ENCODE results near the gene TMEM191C. TPM values are rescaled to one million over a fixed set of nuclear protein-coding genes. Genes with fewer than 3 reads are reported as not detected.
"Not testable (repeated sequence)": the region's sequence is repeated elsewhere in the genome, so short reads cannot be mapped to it uniquely, and the experiment has no call there.

The TMEM191C gene
- total RNA-seq, 1 donor = 0.72 TPM

DNA sequence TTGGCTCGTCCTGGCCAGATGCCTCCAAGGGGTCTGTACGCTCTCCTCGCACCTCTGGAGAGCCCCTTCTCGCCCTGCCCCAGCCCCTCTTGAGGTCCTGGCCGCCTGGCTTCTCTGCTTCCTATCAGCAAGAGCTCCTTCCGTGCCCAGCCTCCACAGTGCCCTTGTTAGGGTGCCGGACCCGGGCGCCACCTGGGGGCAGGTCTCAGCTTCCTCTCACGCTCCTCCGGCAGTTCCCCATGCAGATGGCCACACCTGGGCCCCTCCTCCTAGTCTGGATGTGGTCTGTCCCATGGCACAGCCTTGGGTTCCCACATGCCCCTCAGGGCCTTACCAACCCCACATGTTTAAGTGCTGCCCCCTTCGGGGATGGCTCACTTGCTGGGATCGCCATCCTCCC is 6.5 kb downstream of the TMEM191C start:
- H2AFZ ChIP-seq (ENCODE audit: low read length); H3K4me2 ChIP-seq (ENCODE audit: insufficient read depth, low read length); H3K4me1 ChIP-seq (ENCODE audit: insufficient read depth, low read length); H4K20me1 ChIP-seq (ENCODE audit: insufficient read depth, low read length); H3K27ac ChIP-seq (ENCODE audit: low read depth, low read length); H3K36me3 ChIP-seq (ENCODE audit: insufficient read depth, low read length); H3K9me3 ChIP-seq (ENCODE audit: low read depth, low read length); H3K4me3 ChIP-seq (ENCODE audit: insufficient read depth, low read length); H3K79me2 ChIP-seq (ENCODE audit: insufficient read depth, low read length); DNase-seq (ENCODE audit: insufficient read length, low spot score, missing footprints); H3K27me3 ChIP-seq (ENCODE audit: insufficient read depth, low read length): not testable (repeated sequence)

DNA sequence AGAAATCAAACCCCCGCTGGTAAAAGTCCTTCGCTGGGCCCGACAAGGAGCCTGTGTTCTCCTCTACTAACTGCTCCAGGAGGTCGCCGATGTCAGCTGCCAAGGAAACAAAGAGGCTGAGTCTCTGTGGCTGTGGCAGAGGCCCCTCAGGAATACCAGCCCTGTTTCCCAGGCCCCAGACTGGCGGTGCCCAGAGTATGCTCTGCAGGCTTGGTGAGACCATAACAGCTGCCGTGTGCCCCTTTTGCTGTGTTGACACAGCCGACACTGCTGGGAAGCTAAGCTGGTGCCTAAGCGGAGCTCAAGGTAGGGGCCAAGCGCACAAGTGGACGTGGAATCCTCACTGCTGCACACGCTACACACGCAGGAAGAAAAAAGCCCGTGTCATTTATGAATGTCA is 16.9 kb downstream of the TMEM191C start:
- H2AFZ ChIP-seq (ENCODE audit: low read length); H3K79me2 ChIP-seq (ENCODE audit: insufficient read depth, low read length); H3K4me3 ChIP-seq (ENCODE audit: insufficient read depth, low read length); H4K20me1 ChIP-seq (ENCODE audit: insufficient read depth, low read length); H3K4me1 ChIP-seq (ENCODE audit: insufficient read depth, low read length); DNase-seq (ENCODE audit: insufficient read length, low spot score, missing footprints); H3K27me3 ChIP-seq (ENCODE audit: insufficient read depth, low read length); H3K9me3 ChIP-seq (ENCODE audit: low read depth, low read length); H3K36me3 ChIP-seq (ENCODE audit: insufficient read depth, low read length); H3K4me2 ChIP-seq (ENCODE audit: insufficient read depth, low read length); H3K27ac ChIP-seq (ENCODE audit: low read depth, low read length): not testable (repeated sequence)

DNA sequence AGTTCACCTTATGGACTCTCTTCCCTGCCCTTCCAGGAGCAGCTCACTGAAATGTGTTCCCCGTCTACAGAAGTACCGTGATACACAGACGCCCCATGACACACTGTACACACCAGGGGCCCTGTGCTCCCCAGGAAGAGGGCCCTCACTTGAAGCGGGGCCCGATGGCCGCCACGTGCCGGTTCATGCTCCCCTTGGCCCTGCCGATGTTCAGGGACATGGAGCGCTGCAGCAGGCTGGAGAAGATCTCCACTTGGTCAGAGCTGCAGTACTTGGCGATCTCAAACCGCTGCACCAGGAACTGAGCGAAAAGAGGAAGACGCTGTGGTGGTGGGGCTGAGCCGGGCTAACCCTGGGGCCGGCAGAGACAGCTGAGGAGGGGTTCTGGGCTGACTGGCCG is 20.5 kb downstream of the TMEM191C start:
- not testable (repeated sequence) for H3K4me2 ChIP-seq (ENCODE audit: insufficient read depth, low read length); H3K27ac ChIP-seq (ENCODE audit: low read depth, low read length)

DNA sequence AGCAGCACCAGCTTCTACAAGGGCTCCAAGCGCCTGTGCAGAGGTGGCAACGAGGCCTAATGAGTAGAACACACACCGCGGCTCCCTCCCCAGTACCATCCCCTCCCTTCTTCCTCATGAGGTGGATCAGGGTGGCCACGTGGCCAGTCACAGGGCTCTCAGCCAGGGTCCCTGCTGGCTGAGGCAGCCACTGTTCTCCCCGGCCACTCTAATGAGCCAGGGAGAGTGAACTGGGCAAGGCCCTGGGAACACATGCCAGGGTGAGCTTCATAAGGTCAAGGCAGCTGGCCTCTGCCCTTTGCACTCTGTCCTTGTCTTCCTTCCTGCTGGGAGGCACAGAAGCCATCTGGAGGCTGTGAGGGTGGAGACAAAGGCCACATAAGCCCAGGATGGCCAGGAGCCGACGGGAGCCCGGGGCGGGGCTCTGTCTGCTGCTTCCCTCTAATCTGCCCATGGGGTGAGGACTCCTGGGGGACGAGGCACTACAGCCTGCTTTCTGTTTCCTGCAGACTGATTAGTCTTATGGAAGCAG is 22.0 kb downstream of the TMEM191C start:
- H4K20me1 ChIP-seq (ENCODE audit: insufficient read depth, low read length); H3K79me2 ChIP-seq (ENCODE audit: insufficient read depth, low read length); H3K9me3 ChIP-seq (ENCODE audit: low read depth, low read length); H3K36me3 ChIP-seq (ENCODE audit: insufficient read depth, low read length); H3K4me2 ChIP-seq (ENCODE audit: insufficient read depth, low read length); H3K27me3 ChIP-seq (ENCODE audit: insufficient read depth, low read length); H2AFZ ChIP-seq (ENCODE audit: low read length); H3K4me1 ChIP-seq (ENCODE audit: insufficient read depth, low read length); H3K4me3 ChIP-seq (ENCODE audit: insufficient read depth, low read length); DNase-seq (ENCODE audit: insufficient read length, low spot score, missing footprints); H3K27ac ChIP-seq (ENCODE audit: low read depth, low read length): not testable (repeated sequence)

More for the DNA sequence above, 20.5 kb downstream of the TMEM191C start:
- H4K20me1 ChIP-seq (ENCODE audit: insufficient read depth, low read length); H3K27me3 ChIP-seq (ENCODE audit: insufficient read depth, low read length); H3K4me3 ChIP-seq (ENCODE audit: insufficient read depth, low read length); H2AFZ ChIP-seq (ENCODE audit: low read length); H3K4me1 ChIP-seq (ENCODE audit: insufficient read depth, low read length); DNase-seq (ENCODE audit: insufficient read length, low spot score, missing footprints); H3K79me2 ChIP-seq (ENCODE audit: insufficient read depth, low read length); H3K9me3 ChIP-seq (ENCODE audit: low read depth, low read length); H3K36me3 ChIP-seq (ENCODE audit: insufficient read depth, low read length): not testable (repeated sequence)

DNA sequence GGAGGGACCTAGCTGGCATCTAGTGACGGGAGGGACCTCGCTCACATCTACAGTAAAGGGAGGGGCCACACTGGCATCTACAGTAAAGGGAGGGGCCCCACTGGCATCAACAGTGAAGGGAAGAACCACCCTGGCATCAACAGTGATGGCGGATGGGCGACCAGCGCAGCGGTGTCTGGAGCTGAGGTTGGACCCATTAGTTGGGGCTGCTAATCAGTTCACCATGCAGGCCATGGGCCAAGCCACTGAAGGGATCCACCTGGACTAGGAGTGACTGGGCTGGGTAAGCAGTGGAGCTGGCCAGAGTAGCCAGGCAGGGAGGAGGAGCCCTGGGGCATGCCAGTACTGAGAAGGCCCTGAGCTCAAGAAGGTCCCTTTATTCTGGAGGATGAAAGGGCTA is 23.4 kb downstream of the TMEM191C start:
- H3K4me1 ChIP-seq (ENCODE audit: insufficient read depth, low read length); DNase-seq (ENCODE audit: insufficient read length, low spot score, missing footprints); H3K27me3 ChIP-seq (ENCODE audit: insufficient read depth, low read length); H4K20me1 ChIP-seq (ENCODE audit: insufficient read depth, low read length); H3K36me3 ChIP-seq (ENCODE audit: insufficient read depth, low read length); H3K4me3 ChIP-seq (ENCODE audit: insufficient read depth, low read length); H3K9me3 ChIP-seq (ENCODE audit: low read depth, low read length); H3K27ac ChIP-seq (ENCODE audit: low read depth, low read length); H3K4me2 ChIP-seq (ENCODE audit: insufficient read depth, low read length); H3K79me2 ChIP-seq (ENCODE audit: insufficient read depth, low read length); H2AFZ ChIP-seq (ENCODE audit: low read length): not testable (repeated sequence)

DNA sequence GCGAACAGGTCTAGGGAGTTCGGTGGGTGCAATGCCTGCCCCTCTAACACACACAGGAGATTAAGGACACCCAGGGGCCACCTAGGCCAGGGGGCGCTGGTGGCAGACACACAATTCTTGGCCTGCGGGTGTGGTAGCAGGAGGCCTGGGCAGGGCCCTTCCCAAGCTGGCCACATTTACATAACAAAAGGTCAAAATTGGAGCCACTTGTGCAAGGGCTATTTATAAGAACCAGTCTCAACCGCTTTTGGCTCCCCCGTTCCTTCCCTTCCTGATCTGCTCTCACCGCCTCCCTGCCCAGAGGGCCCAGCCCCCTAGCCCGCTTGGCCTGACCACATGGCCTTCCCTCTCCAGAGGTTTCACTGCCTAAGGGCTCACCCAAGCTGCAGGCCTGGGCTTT is 25.1 kb downstream of the TMEM191C start:
- not testable (repeated sequence) for H3K27ac ChIP-seq (ENCODE audit: low read depth, low read length)

DNA sequence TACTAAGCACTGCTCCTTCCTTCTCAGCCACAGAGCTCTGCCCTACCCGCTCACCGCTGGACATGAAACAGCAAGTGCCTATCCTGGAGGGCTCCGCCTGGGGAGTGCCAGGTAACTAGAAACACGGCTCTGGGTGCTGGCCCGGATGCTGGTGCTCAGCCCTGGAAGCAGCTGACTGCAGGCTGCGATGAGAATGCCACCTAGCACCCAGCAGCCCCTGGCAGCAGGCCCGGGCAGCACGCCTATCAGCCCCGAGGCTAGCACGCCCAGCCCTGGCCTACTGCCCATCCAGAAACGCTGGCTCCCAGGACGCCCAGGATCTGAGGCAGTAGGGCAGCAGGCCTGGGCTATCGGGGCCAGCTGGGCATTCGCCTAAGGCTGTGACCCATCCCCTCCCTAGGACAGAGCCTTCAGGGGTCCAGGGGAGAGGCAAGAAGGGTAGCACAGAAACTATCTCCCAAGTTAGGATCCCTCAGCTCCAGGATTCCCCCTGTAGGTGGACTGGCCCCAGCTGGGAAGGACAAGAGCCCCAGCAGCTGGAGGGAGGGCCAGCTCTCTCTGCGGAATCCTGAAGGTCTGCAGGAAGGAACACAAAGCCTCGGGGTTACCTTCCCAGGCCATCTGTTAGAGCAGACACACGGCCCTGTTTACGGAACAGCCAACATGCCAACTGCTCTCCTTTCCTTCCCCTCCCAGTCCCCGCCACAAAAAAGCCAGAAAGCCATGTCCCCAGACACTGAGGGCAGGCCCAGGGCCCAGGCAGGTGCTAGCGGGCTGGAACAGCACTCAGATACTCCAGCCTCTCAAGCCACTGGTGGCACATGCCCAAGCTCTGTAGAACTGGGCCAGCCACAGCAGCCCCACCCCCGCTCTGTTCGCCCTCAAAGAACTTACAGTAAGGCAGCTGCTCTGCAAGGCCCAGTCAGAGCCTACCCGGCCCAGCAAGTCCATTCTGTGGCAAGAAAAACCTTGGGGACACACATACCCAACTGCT is 26.9 kb downstream of the TMEM191C start:
- not testable (repeated sequence) for H3K4me3 ChIP-seq (ENCODE audit: insufficient read depth, low read length); H3K9me3 ChIP-seq (ENCODE audit: low read depth, low read length); H3K36me3 ChIP-seq (ENCODE audit: insufficient read depth, low read length); H4K20me1 ChIP-seq (ENCODE audit: insufficient read depth, low read length); H3K79me2 ChIP-seq (ENCODE audit: insufficient read depth, low read length); H3K4me1 ChIP-seq (ENCODE audit: insufficient read depth, low read length); H3K4me2 ChIP-seq (ENCODE audit: insufficient read depth, low read length); H3K27me3 ChIP-seq (ENCODE audit: insufficient read depth, low read length); DNase-seq (ENCODE audit: insufficient read length, low spot score, missing footprints); H3K27ac ChIP-seq (ENCODE audit: low read depth, low read length); H2AFZ ChIP-seq (ENCODE audit: low read length)

More for the DNA sequence above, 25.1 kb downstream of the TMEM191C start:
- DNase-seq (ENCODE audit: insufficient read length, low spot score, missing footprints); H3K9me3 ChIP-seq (ENCODE audit: low read depth, low read length); H3K4me3 ChIP-seq (ENCODE audit: insufficient read depth, low read length); H3K4me2 ChIP-seq (ENCODE audit: insufficient read depth, low read length); H3K79me2 ChIP-seq (ENCODE audit: insufficient read depth, low read length); H3K4me1 ChIP-seq (ENCODE audit: insufficient read depth, low read length); H3K27me3 ChIP-seq (ENCODE audit: insufficient read depth, low read length); H2AFZ ChIP-seq (ENCODE audit: low read length); H4K20me1 ChIP-seq (ENCODE audit: insufficient read depth, low read length); H3K36me3 ChIP-seq (ENCODE audit: insufficient read depth, low read length): not testable (repeated sequence)

DNA sequence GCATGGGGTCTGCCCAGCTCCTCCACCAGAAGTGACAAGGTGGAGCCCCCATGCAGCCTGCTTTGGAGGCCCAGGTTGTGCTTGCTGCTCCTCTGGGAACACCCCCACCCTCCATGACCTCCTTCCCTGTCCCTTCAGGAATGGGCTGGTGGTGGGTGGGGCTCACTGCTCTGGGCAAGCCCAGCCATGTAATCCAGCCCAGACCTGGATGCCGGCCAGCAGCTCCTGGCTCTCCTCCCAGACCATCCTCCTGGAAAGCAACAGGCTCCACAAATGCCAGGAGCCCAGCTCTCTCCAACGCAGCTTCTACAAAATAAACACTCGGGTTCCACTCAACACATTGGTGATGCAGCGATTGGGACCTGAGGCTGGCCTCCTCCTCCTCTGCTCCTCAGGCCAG is 30.8 kb downstream of the TMEM191C start:
- not testable (repeated sequence) for H3K36me3 ChIP-seq (ENCODE audit: insufficient read depth, low read length); DNase-seq (ENCODE audit: insufficient read length, low spot score, missing footprints); H3K4me3 ChIP-seq (ENCODE audit: insufficient read depth, low read length); H3K9me3 ChIP-seq (ENCODE audit: low read depth, low read length); H2AFZ ChIP-seq (ENCODE audit: low read length); H3K4me2 ChIP-seq (ENCODE audit: insufficient read depth, low read length); H3K27me3 ChIP-seq (ENCODE audit: insufficient read depth, low read length); H3K4me1 ChIP-seq (ENCODE audit: insufficient read depth, low read length); H3K79me2 ChIP-seq (ENCODE audit: insufficient read depth, low read length); H4K20me1 ChIP-seq (ENCODE audit: insufficient read depth, low read length); H3K27ac ChIP-seq (ENCODE audit: low read depth, low read length)

DNA sequence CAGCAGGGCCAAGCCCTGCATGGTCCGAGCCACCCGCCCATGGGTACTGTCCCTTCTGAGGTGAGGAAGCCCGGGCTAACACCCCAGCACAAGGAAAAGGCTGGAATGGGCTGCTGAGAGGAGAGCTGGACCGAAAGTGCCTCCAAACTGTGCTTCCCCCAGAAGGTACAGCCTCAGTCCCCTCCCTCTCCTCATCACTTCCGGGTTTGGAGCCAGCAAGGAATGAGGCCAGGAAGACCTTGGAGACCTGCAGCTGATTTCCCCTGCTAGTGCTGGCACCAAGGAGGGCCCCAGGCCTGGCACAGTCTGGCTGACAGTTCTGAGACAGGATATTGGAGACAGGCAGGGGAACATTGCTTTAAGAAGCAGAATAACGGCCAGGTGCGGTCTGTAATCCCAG is 31.3 kb downstream of the TMEM191C start:
- H3K4me2 ChIP-seq (ENCODE audit: insufficient read depth, low read length); H4K20me1 ChIP-seq (ENCODE audit: insufficient read depth, low read length); DNase-seq (ENCODE audit: insufficient read length, low spot score, missing footprints); H3K4me3 ChIP-seq (ENCODE audit: insufficient read depth, low read length); H3K27ac ChIP-seq (ENCODE audit: low read depth, low read length); H3K4me1 ChIP-seq (ENCODE audit: insufficient read depth, low read length); H2AFZ ChIP-seq (ENCODE audit: low read length); H3K36me3 ChIP-seq (ENCODE audit: insufficient read depth, low read length); H3K9me3 ChIP-seq (ENCODE audit: low read depth, low read length); H3K79me2 ChIP-seq (ENCODE audit: insufficient read depth, low read length); H3K27me3 ChIP-seq (ENCODE audit: insufficient read depth, low read length): not testable (repeated sequence)

Data from osteoblast (primary cell).